Measurements from ENCODE around the gene WT1.
A peak's percentile ranks its signal among the peaks of the same experiment; 100 is the strongest.

Gene WT1

DNA sequence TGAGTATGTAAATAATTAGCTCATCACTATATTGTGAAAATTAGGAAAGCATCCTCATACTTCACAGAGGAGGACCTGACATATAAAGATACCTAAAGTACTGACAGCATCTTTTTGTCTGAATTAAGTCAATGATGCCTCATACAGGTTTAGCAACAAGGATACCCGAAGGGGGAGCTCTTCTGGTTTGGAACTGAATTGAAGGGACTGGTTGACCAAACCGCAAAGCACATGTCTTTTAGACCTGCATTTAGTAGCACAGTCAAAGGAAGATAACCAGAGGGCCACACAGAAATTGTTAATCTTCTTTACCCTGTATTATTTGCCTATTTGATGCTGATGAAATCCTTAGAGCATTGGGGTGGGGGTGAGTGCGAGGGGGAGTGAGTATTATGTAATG lies 12.9 kb upstream of the WT1 start:
- TF ChIP-seq CTCF (conservative IDR thresholded peaks at IDR 0.05; ENCODE audit: low read depth, low read length) = peak; percentile 42
- no peak for DNase-seq (ENCODE audit: low read depth)

DNA sequence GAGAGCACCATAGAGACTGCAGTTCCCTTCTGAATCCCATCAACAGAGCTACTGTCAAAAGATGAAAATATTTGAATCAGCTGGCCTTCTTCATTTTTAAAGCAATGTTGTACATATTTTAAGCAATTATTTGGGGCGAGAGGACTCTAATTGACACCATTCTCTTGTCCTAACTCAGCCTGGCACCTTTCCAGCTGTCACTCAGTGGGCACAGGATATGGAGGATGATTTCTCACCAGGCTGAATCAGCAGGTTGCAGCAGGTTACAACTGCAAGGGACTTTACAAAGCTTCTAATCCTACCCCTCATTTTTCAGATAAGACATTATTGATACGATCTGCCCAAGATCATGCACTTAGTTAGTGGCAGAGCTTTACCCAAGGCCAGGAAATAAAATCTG lies 11.9 kb upstream of the WT1 start:
- DNase-seq (ENCODE audit: low read depth) = no peak
- TF ChIP-seq CTCF (conservative IDR thresholded peaks at IDR 0.05; ENCODE audit: low read depth, low read length) = no peak
- H3K4me3 ChIP-seq (ENCODE audit: low read length) = no peak overlapping the region

More for the DNA sequence above, 12.9 kb upstream of the WT1 start:
- H3K4me3 ChIP-seq (ENCODE audit: low read length) = no peak overlapping the region

DNA sequence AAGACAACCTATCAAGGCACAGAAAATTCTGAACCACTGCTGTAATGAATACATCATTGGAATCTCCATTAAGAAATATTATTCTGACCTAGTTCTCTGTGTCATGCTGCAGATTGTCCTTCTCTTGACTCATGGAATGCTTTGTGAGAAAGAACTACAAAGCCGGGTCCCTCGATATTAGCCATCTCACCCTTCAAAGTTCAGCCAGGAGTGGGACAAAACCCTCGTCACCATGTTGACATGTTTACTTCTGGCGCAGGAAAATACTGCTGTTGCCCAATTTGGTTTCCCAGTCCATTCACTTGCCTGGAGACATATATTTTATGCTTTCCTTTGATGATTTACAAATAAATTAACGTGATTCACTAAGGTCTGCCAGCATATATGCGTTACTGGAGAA lies 10.9 kb upstream of the WT1 start:
- DNase-seq (ENCODE audit: low read depth) = no peak
- no peak for TF ChIP-seq CTCF (conservative IDR thresholded peaks at IDR 0.05; ENCODE audit: low read depth, low read length)
- no peak overlapping the region for H3K4me3 ChIP-seq (ENCODE audit: low read length)

- DNase-seq (ENCODE audit: low read depth) = no peak
- no peak overlapping the region for H3K4me3 ChIP-seq (ENCODE audit: low read length)
- no peak for TF ChIP-seq CTCF (conservative IDR thresholded peaks at IDR 0.05; ENCODE audit: low read depth, low read length)
Observed at GRCh38 chr11:32444186-32444585, 8.8 kb upstream of the WT1 start.

- H3K4me3 ChIP-seq (ENCODE audit: low read length) = no peak overlapping the region
- no peak for DNase-seq (ENCODE audit: low read depth)
- no peak for TF ChIP-seq CTCF (conservative IDR thresholded peaks at IDR 0.05; ENCODE audit: low read depth, low read length)
Observed at GRCh38 chr11:32440916-32441315, 5.6 kb upstream of the WT1 start.

DNA sequence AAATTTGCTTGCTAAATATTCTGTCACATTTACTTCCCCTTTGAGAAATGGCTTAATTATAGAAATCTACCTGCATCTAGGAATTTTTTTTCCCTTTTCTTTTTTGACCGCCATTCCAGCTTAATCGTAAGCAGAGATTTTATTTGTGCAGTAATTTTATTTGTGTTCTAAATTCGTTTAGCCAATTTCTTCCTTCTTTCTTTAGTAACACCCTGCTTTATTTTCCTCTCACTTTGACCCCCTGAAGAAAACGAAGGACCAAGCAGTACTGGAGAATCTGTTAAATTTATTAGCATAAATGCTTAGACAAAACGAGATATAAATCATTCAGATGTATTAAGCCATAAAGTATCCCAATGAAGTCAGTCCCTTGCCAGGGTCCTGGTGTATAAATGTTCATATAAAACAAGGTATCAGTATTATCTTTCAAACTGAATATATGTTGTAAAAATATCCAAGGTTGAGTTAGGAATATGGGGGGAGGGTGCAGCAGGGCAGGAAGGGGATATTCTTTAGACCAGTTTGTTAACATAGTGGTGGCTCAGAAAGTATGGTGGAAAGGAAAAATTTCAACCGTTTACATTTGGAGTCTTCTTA lies 5.1 kb upstream of the WT1 start:
- TF ChIP-seq CTCF (conservative IDR thresholded peaks at IDR 0.05; ENCODE audit: low read depth, low read length) = no peak
- DNase-seq (ENCODE audit: low read depth) = no peak
- H3K4me3 ChIP-seq (ENCODE audit: low read length) = no peak overlapping the region

GRCh38 chr11:32439501-32440210 lies 4.3 kb upstream of the WT1 start:
- DNase-seq (ENCODE audit: low read depth) = no peak
- H3K4me3 ChIP-seq (ENCODE audit: low read length) = no peak overlapping the region
- TF ChIP-seq CTCF (conservative IDR thresholded peaks at IDR 0.05; ENCODE audit: low read depth, low read length) = no peak
